GM21825 (cell line): ENCODE results near the gene SHC2.

ENCODE experiments used
- ATAC-seq: cut with Tn5 transposase; IDR thresholded peaks from one replicate; pipeline ENCODE4 v1.9.1; 2021; ENCODE audit warnings: mild to moderate bottlenecking, moderate library complexity; ENCODE audit not compliant: unreplicated experiment

SHC2 gene

GRCh38 chr19:374183-374885 lies 86.5 kb downstream of the SHC2 start:
- no peak for ATAC-seq

- no peak for ATAC-seq
Measured at GRCh38 chr19:373391-374182, 87.2 kb downstream of the SHC2 start.

DNA sequence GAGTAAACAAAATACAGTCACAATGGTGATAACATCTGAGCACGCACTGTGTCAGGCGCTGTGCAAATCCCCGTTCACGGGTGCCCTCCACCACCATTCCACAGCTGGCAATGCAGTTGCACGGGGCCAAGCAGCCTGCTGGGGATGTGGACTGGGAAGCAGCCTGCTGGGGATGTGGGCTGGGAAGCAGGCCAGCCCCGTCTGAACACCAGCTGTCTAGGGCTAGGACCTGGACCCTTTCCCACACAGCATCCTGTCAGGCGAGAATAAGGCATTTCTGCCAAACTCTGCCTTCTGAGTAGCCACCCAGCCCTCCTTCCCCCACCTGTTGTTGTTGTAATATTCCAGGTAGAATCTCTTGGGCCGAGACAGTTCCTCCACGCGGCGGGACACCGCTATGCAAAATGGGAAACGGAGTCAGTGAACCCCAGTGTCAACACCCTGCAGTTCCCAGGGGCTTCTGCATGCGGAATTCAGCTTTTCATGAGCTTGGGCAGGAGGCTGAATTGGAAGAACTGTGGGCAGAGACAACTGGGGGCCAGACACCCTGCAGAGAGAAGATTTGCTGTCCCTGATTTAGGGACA lies 88.4 kb downstream of the SHC2 start:
- no peak for ATAC-seq

- no peak for ATAC-seq
Measured at GRCh38 chr19:371501-372168, 89.2 kb downstream of the SHC2 start.

- ATAC-seq: no peak
Measured at GRCh38 chr19:370641-371330, 90.0 kb downstream of the SHC2 start.

DNA sequence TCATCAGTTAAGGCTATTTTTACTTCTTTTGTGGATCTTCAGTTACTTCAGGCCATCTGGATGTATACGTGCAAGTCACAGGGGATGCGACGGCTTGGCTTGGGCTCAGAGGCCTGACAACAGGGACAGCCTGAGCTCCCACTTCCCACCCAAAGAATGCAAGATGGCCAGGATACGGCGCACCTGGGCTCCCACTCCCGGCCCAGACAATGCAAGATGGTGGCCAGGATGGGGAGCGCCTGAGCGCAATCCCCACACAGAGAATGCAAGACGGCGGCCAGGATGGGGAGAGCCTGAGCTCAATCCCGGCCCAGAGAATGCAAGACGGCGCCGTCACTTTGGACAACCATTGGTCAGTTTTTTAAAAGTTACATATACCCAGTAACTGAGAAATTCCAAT lies 91.0 kb downstream of the SHC2 start:
- ATAC-seq: no peak

GRCh38 chr19:369256-369655 lies 91.6 kb downstream of the SHC2 start:
- no peak for ATAC-seq

GRCh38 chr19:368630-369024 lies 92.2 kb downstream of the SHC2 start:
- no peak for ATAC-seq

DNA sequence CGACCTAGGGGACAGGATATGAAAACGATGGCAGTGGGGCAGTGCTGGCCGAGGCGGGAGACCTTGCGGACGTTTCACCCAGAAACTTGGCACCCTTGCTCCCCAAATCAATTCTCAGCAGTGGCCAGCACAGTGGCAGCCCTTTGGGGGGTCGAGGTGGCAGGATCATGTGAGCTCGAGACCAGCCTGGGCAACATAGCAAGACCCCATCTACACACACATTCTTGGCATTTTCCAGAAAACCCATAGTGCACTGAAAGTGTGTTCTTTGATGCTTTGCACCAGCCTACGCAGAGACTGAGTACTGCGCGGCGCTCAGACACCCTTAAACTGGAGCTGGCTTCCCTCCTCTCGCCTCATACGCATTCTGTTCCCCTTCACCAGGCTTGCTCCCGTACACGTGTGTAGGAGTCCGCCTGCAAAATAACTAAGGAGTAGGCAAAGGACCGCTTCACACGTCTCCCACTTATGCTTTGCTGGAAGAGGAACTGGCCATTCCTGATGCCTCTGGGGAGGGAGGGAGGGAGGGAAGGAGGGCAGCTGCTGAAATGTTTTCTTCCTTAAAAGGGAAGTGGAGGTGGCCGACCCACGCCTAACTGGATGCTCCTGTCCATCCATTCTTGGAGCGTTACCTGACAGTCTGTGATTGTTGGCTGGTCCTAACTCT lies 92.7 kb downstream of the SHC2 start:
- no peak for ATAC-seq

GRCh38 chr19:367561-367960 lies 93.3 kb downstream of the SHC2 start:
- ATAC-seq: no peak

DNA sequence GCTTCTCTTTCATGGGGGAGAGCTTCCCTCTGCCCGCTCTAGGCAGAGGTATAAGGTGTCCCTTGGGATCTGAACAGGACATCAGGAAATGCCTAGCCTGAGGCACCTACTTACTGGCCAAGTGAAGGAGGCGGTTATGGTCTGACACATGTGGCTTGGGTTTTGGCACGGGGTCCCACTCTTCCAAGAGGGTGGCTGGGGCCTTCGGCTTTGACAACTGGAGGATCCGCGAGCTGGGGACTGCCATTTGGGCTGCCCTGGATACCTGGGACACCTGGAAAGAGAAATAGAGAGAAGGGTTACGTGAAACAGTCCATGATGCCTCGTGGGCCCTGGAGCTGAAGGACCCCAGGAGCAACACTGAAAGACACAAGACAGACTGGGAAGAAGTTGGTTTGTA lies 93.9 kb downstream of the SHC2 start:
- ATAC-seq: no peak
